Fibroblast of lung (primary cell): Measurements from ENCODE around the gene PCDH12. TPM values are rescaled to one million over a fixed set of nuclear protein-coding genes. Genes with fewer than 3 reads are reported as not detected.

ENCODE experiments used
- DNase-seq, 2 donors: peaks; one replicate each; pipeline versions ENCODE4 v3.0.0 to v3.0.0-alpha.2; 2010; ENCODE audit warnings: low read depth in 2 of 2
- H2AFZ ChIP-seq: 2 replicates; pipeline ENCODE4 v1.5.1; 2012; ENCODE audit warnings: low read length, control low read depth, inconsistent platforms
- H3K27ac ChIP-seq: 2 replicates; pipeline ENCODE4 v1.5.1; 2011; ENCODE audit warnings: low read length, control low read depth; ENCODE audit not compliant: insufficient read depth
- H3K27me3 ChIP-seq: 2 replicates; pipeline ENCODE4 v1.5.1; 2011; ENCODE audit warnings: mild to moderate bottlenecking, low read length; ENCODE audit not compliant: control insufficient read depth, insufficient read depth
- H3K36me3 ChIP-seq: 2 replicates; pipeline ENCODE4 v1.5.1; 2011; ENCODE audit warnings: low read length; ENCODE audit not compliant: control insufficient read depth, insufficient read depth
- H3K4me1 ChIP-seq: 2 replicates; pipeline ENCODE4 v1.5.1; 2011; ENCODE audit warnings: low read length; ENCODE audit not compliant: control insufficient read depth, insufficient read depth; ENCODE audit errors: extremely low read depth
- H3K4me2 ChIP-seq: 2 replicates; pipeline ENCODE4 v1.5.1; 2011; ENCODE audit warnings: low read length, control low read depth; ENCODE audit not compliant: insufficient read depth; ENCODE audit errors: extremely low read depth
- H3K4me3 ChIP-seq, 4 experiments: fragments of 200-600 bp in 1 of 4; sonication (generic) in 1 of 4; replicated peaks in 1 of 4; 2 replicates each; pipeline ENCODE4 v1.5.1; 2011 to 2016; ENCODE audit warnings: low read length in 4 of 4, low read depth in 3 of 4, mild to moderate bottlenecking in 3 of 4, control low read depth in 2 of 4, inconsistent platforms in 1 of 4, mixed read lengths in 1 of 4; ENCODE audit not compliant: insufficient read depth in 1 of 4; ENCODE audit errors: control extremely low read depth in 1 of 4
- H3K79me2 ChIP-seq: 2 replicates; pipeline ENCODE4 v1.5.1; 2012; ENCODE audit warnings: mild to moderate bottlenecking, low read length, inconsistent platforms; ENCODE audit not compliant: control insufficient read depth, insufficient read depth
- H3K9ac ChIP-seq: 2 replicates; pipeline ENCODE4 v1.5.1; 2011; ENCODE audit warnings: mild to moderate bottlenecking, low read length, control low read depth; ENCODE audit not compliant: insufficient read depth
- H3K9me3 ChIP-seq: 2 replicates; pipeline ENCODE4 v1.5.1; 2012; ENCODE audit warnings: low read depth, low read length; ENCODE audit not compliant: control insufficient read depth, insufficient read depth
- H4K20me1 ChIP-seq: 2 replicates; pipeline ENCODE4 v1.5.1; 2011; ENCODE audit warnings: low read length; ENCODE audit not compliant: control insufficient read depth, insufficient read depth; ENCODE audit errors: extremely low read depth
- CTCF ChIP-seq, 2 donors: IDR thresholded peaks in 1 of 2; conservative IDR thresholded peaks in 1 of 2; 1 replicate in 1 of 2; 2 replicates in 1 of 2; pipeline ENCODE4 v1.5.1; 2011 to 2012; ENCODE audit warnings: low read length in 2 of 2, control low read depth in 1 of 2, inconsistent platforms in 1 of 2, low read depth in 1 of 2, mild to moderate bottlenecking in 1 of 2
- EZH2 ChIP-seq: IDR thresholded peaks from 2 replicates; pipeline ENCODE4 v1.5.1; 2012; ENCODE audit warnings: low read length, control low read depth, mild to moderate bottlenecking; ENCODE audit errors: missing control alignments
- polyA plus RNA-seq, 2 donors: library from polyadenylated mRNA; depleted of rRNA in 1 of 2; stranded (reverse) in 1 of 2; unstranded in 1 of 2; fragments of >200 nt; gene quantifications; 2 replicates each; pipeline ENCODE4 v1.2.1, GENCODE V29; 2011 to 2012; ENCODE audit warnings: missing spikeins in 1 of 2
- total RNA-seq: library from RNA; depleted of rRNA; stranded (reverse); fragments of >200 nt; gene quantifications from 2 replicates; pipeline ENCODE4 v1.2.1, GENCODE V29; 2014

Gene PCDH12
- total and polyA plus RNA-seq, 2 donors (not counting 1 experiment from before 2014, with no cell fraction given): under 0.01 to 0.02 TPM

DNA sequence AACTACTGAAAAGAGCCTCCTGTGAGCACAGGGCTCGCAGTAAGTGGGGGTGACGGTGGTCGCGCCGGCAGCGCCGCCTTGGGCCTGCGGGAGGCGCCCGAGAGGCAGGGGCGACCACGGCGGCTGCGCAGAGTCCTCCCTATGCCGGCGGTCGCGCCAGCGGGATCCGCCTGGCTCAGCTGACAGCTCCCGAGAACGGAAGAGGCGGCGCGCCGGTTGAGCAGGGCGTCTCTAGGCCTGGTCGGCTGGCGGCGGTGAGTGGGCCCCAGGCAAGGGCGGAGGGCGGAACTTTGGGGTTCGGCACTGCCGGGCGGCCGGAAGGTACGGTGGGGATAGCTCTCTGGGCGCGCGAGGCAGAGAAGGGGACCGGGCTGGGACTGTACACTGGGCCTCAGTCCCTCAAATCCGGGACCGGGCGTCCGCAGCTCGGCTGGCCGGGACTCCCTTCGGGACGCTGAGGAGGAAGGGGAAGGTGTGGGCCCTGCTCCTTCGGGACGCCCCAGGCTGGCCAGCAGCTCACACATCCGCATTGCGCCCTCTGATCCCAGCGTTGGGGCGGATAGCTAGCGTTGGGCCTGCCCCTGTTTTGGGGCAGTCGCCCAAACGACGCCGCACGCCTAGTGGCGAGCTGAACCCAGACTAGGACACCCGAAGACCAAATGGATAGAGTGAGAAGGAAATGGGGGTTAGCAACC is 11.1 kb upstream of the PCDH12 start, which contains the start of gene RNF14:
RNF14 (plus strand) TSS at position 192 of the 695 bp plus-strand sequence. CDS start 4,484 bp downstream, outside the sequence.
- H3K27ac ChIP-seq: peak within 1 kb of the TSS; percentile 93
- peak within 1 kb of the TSS; percentile 91 for H3K9ac ChIP-seq
- no peaks in the 10 kb centered on the region for H3K27me3 ChIP-seq
- peak within 1 kb of the TSS; percentile 70 to 95 (median 77) for H3K4me3 ChIP-seq
- H3K4me1 ChIP-seq: peaks cover 12% of the 10 kb centered on the region
- H3K9me3 ChIP-seq: no peaks in the 10 kb centered on the region
- DNase-seq: peak; percentile 92
- H2AFZ ChIP-seq: peak within 1 kb of the TSS; percentile 62
- no peaks in the 10 kb centered on the region for H4K20me1 ChIP-seq
- peak within 1 kb of the TSS; percentile 96 for H3K4me2 ChIP-seq
- H3K79me2 ChIP-seq: peaks cover 22% of the 10 kb centered on the region
- TF ChIP-seq EZH2 (no peak), CTCF (conservative IDR thresholded peaks at IDR 0.05 in 1 of 2, IDR thresholded peaks at IDR 0.05 in 1 of 2; ENCODE audit: low read depth in 1 of 2, low read length in 2 of 2) (peak; percentile 68 to 74)
- H3K36me3 ChIP-seq: no peaks in the 10 kb centered on the region

DNA sequence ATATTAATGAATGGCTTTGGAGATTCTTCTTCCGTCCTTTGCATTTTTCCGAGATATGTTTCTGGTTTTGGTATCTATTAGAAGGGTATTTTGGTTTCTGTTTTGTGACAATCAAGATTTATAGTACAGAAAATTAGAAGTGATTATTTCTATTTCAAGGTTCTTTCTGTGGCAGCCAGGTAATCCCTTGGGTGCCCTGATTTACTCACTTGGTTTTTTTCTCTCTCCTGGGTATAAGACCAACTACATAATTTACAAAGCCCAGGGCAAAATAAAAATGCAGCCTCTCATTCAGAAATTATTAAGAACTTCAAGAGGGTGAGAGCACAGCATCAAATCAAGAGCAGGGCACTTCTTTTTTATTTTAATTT is 8.9 kb upstream of the PCDH12 start:
- Histone ChIP-seq H3K27me3 (no peaks in the 10 kb centered on the region), H3K79me2 (peaks cover 18% of the 10 kb centered on the region), H3K4me3 (no peak overlapping the region), H3K27ac (no peak overlapping the region), H4K20me1 (no peaks in the 10 kb centered on the region), H3K4me2 (no peak overlapping the region), H3K4me1 (peaks cover 6% of the 10 kb centered on the region), H3K9me3 (no peaks in the 10 kb centered on the region), H2AFZ (no peak overlapping the region), H3K36me3 (no peaks in the 10 kb centered on the region), H3K9ac (no peak overlapping the region)
- DNase-seq: no peak
- TF ChIP-seq EZH2: no peak

DNA sequence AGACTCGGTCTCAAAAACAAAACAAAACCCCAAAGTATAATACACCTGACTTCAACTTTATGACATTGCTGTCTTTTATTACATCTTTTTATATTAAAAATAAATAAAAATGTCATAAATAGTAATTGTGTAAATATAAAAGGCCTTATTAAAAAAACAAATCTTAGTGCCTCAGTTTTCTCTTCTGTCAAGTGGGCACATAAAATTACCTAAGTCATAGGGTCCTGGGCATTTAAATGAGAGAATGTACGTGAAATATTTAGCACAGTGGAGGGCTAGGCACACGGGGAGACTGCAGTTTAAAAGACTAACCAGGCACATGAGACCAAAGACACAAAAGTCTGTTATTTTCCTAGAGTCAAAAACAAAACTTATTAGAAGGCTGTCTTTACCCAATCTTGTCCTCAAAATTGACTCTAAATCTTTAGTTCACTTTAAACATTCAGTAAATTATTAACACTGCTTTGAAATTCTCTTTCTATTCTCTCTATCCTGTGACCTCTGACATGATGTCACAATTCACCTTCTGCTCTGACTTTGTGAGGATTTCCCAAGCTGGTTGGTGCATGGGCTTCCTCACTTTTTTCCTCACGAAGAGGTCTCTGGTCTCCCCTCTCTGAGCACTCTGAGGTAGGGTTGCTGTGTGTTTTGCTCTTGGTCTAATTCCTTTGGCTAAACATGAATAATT is 8.4 kb upstream of the PCDH12 start:
- Histone ChIP-seq H2AFZ (no peak overlapping the region), H3K27ac (no peak overlapping the region), H3K4me3 (no peak overlapping the region), H3K36me3 (no peaks in the 10 kb centered on the region), H3K79me2 (peaks cover 17% of the 10 kb centered on the region), H3K9ac (no peak overlapping the region), H3K4me1 (peaks cover 6% of the 10 kb centered on the region), H3K9me3 (no peaks in the 10 kb centered on the region), H3K4me2 (no peak overlapping the region), H3K27me3 (no peaks in the 10 kb centered on the region), H4K20me1 (no peaks in the 10 kb centered on the region)
- TF ChIP-seq CTCF (conservative IDR thresholded peaks at IDR 0.05 in 1 of 2, IDR thresholded peaks at IDR 0.05 in 1 of 2; ENCODE audit: low read depth in 1 of 2, low read length in 2 of 2) (no peak), EZH2 (no peak)
- DNase-seq: no peak
